ENCODE results near the gene ASCC1. TPM values are rescaled to one million over a fixed set of nuclear protein-coding genes. Genes with fewer than 3 reads are reported as not detected.

ASCC1 gene
- total RNA-seq, 1 donor from 2014 or later, result 37.1 TPM

GRCh38 chr10:72098836-72099599, 117.1 kb downstream of the ASCC1 start:
- no peak for DNase-seq (ENCODE audit: low read depth)

- no peak for DNase-seq (ENCODE audit: low read depth)
Measured at GRCh38 chr10:72098301-72098835, 117.7 kb downstream of the ASCC1 start.

- peak; percentile 59 for DNase-seq (ENCODE audit: low read depth)
Measured at GRCh38 chr10:72097448-72098300, 118.4 kb downstream of the ASCC1 start.

DNA sequence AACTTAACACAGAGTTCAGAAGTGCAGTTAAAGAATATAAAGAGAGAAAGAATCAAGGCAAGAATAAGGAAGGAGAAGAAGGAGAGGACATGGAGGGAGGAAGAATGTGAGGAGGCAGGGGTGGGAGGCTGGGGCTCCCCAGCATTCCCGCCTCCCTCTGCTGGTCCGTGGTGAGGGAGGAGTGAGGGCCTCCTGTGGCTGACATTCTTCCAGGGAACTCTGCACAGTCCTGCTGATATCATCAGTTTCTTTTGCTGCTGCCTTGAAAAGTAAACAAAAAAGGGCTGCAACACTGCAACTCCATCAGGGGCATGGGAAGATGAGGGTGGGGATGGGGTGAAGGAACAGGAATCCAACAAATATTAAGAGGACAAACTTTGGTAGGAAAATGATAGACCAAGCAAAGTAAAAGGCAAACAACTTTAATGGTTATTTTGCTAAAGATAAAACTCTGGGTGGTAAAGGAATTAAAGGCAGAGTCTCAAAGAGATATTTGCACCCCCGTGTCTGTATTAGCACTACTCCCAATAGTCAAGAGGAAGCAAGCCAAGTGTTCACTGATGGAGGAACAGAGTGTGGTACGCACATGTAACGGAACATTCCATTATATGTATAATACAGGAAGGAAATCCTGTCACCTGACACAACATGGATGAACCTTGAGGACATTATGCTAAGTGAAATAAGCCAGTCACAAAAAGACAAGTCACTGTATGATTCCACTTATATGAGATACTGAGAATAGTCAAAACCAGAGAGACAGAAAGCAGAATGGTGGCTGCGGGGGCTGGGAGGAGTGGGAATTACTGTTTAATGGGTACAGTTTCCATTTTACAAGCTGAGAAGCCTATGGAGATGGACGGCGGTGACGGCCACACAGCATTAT, 119.7 kb downstream of the ASCC1 start:
- peak; percentile 18 for DNase-seq (ENCODE audit: low read depth)

DNA sequence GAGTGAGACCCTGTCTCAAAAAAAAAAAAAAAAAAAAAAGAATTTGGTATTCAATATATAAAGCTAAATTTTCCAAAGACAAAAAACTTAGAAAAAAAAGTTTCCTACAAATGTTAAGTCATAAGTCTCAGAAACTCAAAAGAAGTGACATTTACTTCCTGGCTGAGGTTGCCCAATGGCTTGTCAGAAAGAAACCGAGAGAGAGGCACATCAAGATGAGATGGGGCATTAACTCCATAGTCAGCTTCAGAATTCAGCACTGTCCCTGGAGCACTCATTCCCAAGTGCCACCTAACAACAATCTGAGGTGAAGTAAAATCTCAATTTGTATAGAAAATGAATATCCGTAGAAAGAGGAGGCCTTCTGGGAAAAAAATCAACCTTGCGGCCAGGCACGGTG, 120.9 kb downstream of the ASCC1 start:
- no peak for DNase-seq (ENCODE audit: low read depth)

- no peak for DNase-seq (ENCODE audit: low read depth)
Measured at GRCh38 chr10:72094574-72094973, 121.5 kb downstream of the ASCC1 start.

- DNase-seq (ENCODE audit: low read depth), result no peak
Measured at GRCh38 chr10:72093450-72093849, 122.6 kb downstream of the ASCC1 start.

DNA sequence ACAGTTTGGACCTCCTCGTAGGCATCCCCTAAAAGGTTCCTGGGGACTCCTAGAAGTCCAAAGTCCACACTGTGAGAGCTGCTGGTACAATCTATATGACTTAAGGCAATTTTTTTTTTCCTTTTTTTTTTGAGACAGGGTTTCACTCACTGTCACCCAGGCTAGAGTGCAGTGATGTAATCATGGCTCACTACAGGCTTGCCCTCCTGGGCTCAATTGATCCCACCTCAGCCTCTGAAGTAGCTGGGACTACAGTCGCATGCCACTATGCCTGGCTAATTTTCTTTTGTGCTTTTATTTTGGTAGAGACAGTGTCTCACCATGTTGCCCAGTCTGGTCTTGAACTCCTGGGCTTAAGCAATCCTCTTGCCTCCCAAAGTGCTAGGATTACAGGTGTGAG, 123.1 kb downstream of the ASCC1 start:
- DNase-seq (ENCODE audit: low read depth), result no peak

DNA sequence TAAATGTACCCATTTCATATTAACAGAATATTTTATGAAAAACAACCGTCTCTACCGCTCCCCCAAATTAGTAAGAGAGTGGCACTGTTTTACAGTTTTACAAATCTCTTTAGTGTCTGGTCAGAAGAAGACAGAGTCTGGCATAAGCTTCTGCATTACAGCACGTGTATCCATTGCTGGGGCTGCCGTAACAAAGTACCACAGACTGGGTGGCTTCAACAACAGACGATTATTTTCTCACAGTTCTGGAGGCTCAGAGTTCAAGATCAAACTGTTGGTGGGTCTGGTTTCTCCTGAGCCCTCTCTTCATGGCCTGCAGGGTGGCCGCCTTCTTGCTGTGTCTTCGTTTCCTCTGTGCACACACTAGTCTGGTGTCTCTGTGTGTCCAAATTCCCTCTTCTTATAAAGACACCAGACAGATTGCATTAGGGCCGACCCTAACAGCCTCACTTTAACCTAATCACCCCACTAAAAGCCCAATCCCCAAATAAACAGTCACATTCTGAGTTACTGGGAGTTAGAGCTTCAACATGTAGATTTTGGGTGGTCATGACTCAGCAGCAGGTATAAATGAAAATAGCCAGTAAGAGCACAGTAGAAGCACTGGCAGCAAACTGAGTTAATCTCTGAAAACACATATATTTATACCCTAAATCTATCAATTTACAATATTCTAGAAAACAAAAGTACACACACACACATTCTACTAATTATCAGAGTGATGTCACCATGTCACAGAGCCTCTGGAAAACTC, 123.7 kb downstream of the ASCC1 start:
- DNase-seq (ENCODE audit: low read depth), result no peak

DNA sequence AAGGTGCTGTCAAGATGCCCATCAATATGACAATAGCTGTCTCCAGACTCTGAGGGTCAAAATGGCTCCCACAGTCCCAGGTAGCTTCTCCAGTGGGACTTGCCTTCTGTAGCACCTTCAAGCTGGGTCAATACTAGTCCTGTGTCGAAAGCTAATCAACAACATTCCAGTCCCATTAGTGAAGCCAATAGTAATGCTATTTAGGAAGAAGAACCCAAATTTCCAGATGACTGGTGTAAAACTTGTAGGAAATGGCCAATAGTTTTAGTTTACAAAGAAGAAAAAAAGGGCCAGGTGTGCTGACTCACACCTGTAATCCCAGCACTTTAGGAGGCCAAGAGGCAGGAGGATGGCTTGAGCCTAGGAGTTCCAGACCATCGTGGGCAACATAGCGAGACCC, 125.8 kb downstream of the ASCC1 start:
- DNase-seq (ENCODE audit: low read depth), result no peak

GRCh38 chr10:72089618-72090017, 126.5 kb downstream of the ASCC1 start:
- DNase-seq (ENCODE audit: low read depth), result no peak

- peak; percentile 49 for DNase-seq (ENCODE audit: low read depth)
Measured at GRCh38 chr10:72088889-72089575, 127.0 kb downstream of the ASCC1 start.

DNA sequence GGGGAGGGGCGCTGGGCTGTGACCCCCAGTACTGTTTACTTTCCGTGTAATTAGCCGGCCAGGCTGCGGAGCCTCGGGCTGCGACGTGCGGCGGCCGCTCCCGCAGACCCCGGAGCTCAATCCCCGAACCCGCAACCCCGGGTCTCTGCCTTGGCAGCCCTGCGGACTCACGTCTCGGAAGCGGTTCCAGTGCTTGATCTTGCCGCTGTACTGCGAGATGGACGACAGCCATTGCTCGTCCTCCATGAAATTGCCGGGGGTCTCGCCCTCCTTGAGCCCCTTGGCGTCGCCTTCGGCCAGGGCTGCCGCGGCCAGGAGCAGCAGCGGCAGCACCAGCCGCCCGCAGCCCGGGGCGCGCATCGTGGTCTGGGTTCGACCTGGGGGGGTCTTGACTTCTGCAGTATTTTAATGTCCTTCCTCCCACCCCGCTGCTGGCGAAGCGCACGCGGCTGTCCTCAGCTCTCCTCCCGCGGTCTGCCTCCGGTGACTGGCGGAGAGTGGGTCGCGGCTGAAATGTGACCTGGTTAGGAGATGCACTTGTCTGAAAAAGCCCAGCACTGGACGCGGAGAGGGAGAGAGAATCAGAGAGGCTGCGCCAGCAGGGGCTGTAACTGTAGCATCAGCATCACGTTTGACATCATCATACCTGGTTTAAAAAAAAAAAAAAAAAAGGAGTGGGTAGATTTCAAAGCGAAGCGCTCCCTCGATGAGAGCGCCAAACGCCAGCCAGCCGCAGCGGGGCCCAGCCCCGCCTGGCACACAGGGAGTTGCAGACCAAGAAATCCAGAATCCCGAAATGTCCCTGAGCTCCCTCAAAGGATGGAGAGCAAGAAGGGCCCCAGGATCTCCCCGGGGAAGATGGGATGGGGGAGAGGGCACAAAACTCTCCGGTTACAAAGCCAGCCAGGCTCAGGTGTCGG, 127.8 kb downstream of the ASCC1 start, which contains the start of gene SPOCK2:
SPOCK2 (minus strand) TSS at position 583 of the 920 bp plus-strand sequence; CDS start at position 360, 223 bp downstream.
- peak; percentile 21 for DNase-seq (ENCODE audit: low read depth)

DNA sequence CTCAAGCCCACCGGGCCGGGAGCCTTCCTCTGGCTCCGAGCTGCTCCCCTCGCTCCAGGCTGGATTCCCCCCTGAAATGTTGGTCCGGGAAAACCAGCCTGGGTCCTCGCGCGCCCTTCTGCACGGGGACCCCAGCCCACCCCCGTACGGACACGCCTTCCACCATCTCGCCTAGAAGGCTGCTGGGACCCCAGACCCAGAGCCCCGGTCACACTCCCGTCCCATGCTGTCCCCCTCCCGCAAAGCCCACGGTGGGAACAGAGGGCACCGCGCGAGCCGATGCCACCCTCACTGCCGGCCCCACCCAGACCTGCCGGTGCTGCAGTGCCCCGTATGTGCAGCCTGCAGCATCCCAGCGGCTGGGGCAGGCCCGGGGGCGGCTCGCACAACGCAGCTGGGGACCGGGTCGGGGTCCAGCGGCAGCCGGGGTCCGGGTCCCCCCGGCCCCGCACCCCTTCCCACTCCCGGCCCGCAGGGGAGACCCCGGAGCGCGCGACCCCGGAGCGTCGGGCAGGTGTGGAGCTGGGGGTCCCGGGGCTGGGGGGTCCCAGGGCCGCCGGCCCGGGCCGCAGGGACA, 128.6 kb downstream of the ASCC1 start:
- no peak for DNase-seq (ENCODE audit: low read depth)

DNA sequence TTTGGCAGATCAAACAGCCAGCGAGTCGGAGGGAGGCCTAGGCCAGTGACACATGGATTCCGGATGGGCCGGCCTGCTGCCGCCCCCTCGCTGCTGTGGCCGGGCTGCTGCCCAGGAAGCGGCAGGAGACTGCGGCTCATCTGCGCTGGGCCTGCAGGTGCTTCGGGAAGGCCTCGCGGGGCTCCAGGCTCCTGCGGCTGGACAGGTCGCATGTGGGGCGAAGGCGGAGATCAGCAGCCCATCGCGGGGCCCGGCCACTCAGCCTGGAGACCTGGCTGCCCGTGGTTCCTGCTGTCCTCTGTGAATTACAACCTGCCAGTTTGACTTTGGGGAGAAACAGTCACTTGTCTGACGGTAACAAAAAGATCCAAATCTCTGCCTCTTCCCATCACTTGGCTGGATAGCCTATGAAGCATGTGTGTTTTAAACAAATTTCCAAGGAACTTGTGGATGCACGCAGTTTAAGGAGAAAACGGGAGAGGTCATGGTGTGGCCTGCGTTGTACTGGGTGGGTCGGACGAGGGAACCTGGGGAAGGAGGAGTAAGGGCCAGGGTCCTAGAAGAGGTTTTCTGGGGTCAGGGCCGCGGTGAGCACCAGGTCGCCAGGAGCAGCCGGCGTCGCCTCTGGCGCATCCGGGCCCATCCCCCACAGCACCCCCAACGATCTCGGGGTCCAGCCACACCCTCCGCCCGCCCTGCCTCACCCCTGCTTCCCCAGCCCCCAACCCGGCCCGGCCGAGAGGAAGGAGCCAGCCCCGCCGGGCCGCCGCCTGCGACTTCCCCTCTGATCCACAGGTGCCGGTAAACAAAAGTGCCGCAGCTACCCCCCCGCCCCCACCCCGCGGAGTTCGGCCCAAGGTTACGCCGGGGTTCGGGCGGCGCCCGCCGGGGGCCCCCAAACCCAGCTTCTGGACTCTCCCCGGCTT, 129.3 kb downstream of the ASCC1 start:
- DNase-seq (ENCODE audit: low read depth), result no peak

- peak; percentile 14 for DNase-seq (ENCODE audit: low read depth)
Measured at GRCh38 chr10:72085864-72086465, 130.1 kb downstream of the ASCC1 start.

- no peak for DNase-seq (ENCODE audit: low read depth)
Measured at GRCh38 chr10:72085166-72085565, 130.9 kb downstream of the ASCC1 start.

Data from myocyte (in vitro differentiated cells).